RWPE2 (cell line): Measurements from ENCODE around the gene TAF11L14.
"Not testable (repeated sequence)": the region's sequence is repeated elsewhere in the genome, so short reads cannot be mapped to it uniquely, and the experiment has no call there.

Experiments used
- ATAC-seq: fragments of 200-7000 bp; cut with Tn5 transposase; 3 replicates; pipeline ENCODE4 v1.9.1; 2021; ENCODE audit warnings: low read depth
- DNase-seq: peaks from one replicate; pipeline ENCODE4 v3.0.0-alpha.2; 2020; ENCODE audit warnings: low spot score
- H3K27ac ChIP-seq: fragments of 450-650 bp; 2 replicates; pipeline ENCODE4 v1.5.1; 2017; ENCODE audit warnings: mild to moderate bottlenecking; ENCODE audit not compliant: poor library complexity, severe bottlenecking
- H3K27me3 ChIP-seq: fragments of 250-450 bp; sonication (Bioruptor Pico); 2 replicates; pipeline ENCODE4 v1.5.1; 2021; ENCODE audit warnings: mild to moderate bottlenecking, moderate library complexity; ENCODE audit not compliant: insufficient read depth, poor library complexity, severe bottlenecking
- H3K36me3 ChIP-seq: fragments of 250-450 bp; sonication (Bioruptor Pico); 2 replicates; pipeline ENCODE4 v1.5.1; 2020; ENCODE audit warnings: low read depth, mild to moderate bottlenecking, moderate library complexity
- H3K4me1 ChIP-seq: fragments of 250-450 bp; sonication (Bioruptor Pico); 2 replicates; pipeline ENCODE4 v1.5.1; 2021; ENCODE audit warnings: mild to moderate bottlenecking, moderate library complexity; ENCODE audit not compliant: insufficient read depth, poor library complexity, severe bottlenecking
- H3K4me3 ChIP-seq: fragments of 250-450 bp; sonication (Bioruptor Pico); 2 replicates; pipeline ENCODE4 v1.5.1; 2021; ENCODE audit warnings: mild to moderate bottlenecking, moderate library complexity; ENCODE audit not compliant: severe bottlenecking
- H3K9me3 ChIP-seq: fragments of 250-450 bp; sonication (Bioruptor Pico); 2 replicates; pipeline ENCODE4 v1.5.1; 2021; ENCODE audit warnings: mild to moderate bottlenecking, moderate library complexity; ENCODE audit not compliant: severe bottlenecking
- CTCF ChIP-seq: fragments of 450-650 bp; IDR thresholded peaks from one replicate; pipeline ENCODE4 v1.5.1; 2017; ENCODE audit warnings: mild to moderate bottlenecking, moderate library complexity; ENCODE audit not compliant: poor library complexity, severe bottlenecking

Gene TAF11L14

GRCh38 chr5:17614872-17615605 is 19.2 kb upstream of the TAF11L14 start:
- no peaks in the 10 kb centered on the region for H3K4me1 ChIP-seq
- no peak overlapping the region for H3K4me3 ChIP-seq
- no peak overlapping the region for H3K27ac ChIP-seq
- TF ChIP-seq CTCF: no peak
- ATAC-seq (no peak), DNase-seq (no peak)
- H3K9me3 ChIP-seq: no peaks in the 10 kb centered on the region
- H3K27me3 ChIP-seq: no peaks in the 10 kb centered on the region
- no peaks in the 10 kb centered on the region for H3K36me3 ChIP-seq

- TF ChIP-seq CTCF: no peak
- no peaks in the 10 kb centered on the region for H3K4me1 ChIP-seq
- no peak overlapping the region for H3K4me3 ChIP-seq
- DNase-seq: no peak
- no peaks in the 10 kb centered on the region for H3K27me3 ChIP-seq
- H3K9me3 ChIP-seq: no peaks in the 10 kb centered on the region
- no peak overlapping the region for H3K27ac ChIP-seq
- no peak for ATAC-seq
- no peaks in the 10 kb centered on the region for H3K36me3 ChIP-seq
Measured at GRCh38 chr5:17619354-17619753, 14.9 kb upstream of the TAF11L14 start.

- Histone ChIP-seq H3K4me3 (no peak overlapping the region), H3K4me1 (no peaks in the 10 kb centered on the region), H3K27ac (no peak overlapping the region), H3K27me3 (no peaks in the 10 kb centered on the region), H3K36me3 (no peaks in the 10 kb centered on the region), H3K9me3 (no peaks in the 10 kb centered on the region)
- ATAC-seq (no peak), DNase-seq (no peak)
- no peak for TF ChIP-seq CTCF
Measured at GRCh38 chr5:17620627-17621026, 13.6 kb upstream of the TAF11L14 start.

- TF ChIP-seq CTCF: no peak
- H3K9me3 ChIP-seq: no peaks in the 10 kb centered on the region
- no peaks in the 10 kb centered on the region for H3K4me1 ChIP-seq
- no peak overlapping the region for H3K4me3 ChIP-seq
- DNase-seq (no peak), ATAC-seq (no peak)
- no peaks in the 10 kb centered on the region for H3K27me3 ChIP-seq
- no peak overlapping the region for H3K27ac ChIP-seq
- H3K36me3 ChIP-seq: no peaks in the 10 kb centered on the region
Measured at GRCh38 chr5:17625686-17626085, 8.6 kb upstream of the TAF11L14 start.

DNA sequence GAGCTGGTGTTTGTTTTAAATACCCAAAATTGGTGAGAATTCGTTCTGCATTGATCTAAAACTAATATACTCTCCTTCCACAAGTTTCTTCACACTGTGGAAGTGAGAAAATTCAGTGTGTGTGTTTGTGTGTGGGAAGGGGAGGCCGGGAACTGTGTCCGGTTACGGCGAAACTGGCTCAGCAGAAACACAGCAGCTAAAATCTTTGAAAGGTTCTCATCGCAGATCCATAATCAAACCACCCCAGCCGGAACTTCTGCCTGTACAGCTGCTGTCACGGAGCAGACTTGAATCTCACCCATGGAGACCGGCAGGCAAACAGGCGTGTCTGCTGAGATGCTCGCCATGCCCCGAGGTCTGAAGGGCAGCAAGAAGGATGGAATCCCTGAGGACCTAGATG is 2.5 kb upstream of the TAF11L14 start, which contains the start of gene TAF11L13:
TSS of gene TAF11L13 (plus strand) at position 301 of the 400 bp plus-strand sequence.
- not testable (repeated sequence) for DNase-seq, H3K4me1 ChIP-seq, ATAC-seq, H3K9me3 ChIP-seq, H3K36me3 ChIP-seq, H3K27me3 ChIP-seq, H3K4me3 ChIP-seq, H3K27ac ChIP-seq

DNA sequence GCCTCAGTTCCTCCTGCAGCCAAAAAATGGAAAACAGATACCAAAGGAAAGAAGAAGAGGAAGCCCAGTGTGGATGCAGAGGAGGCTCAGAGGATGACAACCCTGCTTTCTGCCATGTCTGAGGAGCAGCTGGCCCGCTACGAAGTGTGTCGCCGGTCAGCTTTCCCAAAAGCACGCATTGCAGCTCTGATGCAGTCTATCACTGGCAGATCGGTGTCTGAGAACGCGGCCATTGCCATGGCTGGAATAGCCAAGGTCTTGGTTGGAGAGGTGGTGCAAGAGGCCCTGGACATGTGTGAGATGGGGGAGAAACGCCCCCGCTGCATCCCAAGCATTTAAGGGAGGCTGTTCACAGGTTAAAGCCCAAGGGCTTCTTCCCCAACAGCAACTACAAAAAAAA is 15.0 kb downstream of the TAF11L14 start:
- not testable (repeated sequence) for H3K4me1 ChIP-seq, H3K27ac ChIP-seq, H3K36me3 ChIP-seq, H3K9me3 ChIP-seq, DNase-seq, H3K4me3 ChIP-seq, H3K27me3 ChIP-seq, ATAC-seq

DNA sequence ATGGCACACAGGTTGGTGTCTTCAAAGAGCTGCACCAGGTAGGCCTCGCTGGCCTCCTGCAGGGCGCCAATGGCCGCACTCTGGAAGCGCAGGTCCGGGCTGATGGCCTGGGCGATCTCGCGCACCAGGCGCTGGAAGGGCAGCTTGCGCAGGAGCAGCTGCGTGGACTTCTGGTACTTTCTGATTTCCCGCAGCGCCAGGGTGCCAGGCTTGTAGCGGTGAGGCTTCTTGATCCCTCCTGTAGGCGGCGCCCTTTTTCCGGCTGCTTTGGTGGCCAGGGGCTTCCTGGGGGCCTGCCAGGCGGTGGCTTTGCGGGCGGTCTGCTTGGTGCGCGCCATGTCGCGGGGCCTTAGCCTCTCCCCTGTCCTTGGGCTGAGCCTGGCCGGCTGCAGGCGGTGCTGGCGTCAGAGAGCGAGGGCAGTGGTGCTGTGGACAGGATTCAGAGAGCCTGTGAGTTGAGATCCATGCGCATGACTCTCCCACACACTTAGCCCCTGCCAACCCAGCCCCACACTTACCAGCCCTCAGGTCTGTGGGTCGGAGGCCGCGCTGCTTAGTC is 21.0 kb downstream of the TAF11L14 start:
- H3K27me3 ChIP-seq, H3K4me1 ChIP-seq, H3K9me3 ChIP-seq, H3K36me3 ChIP-seq, ATAC-seq, H3K27ac ChIP-seq, DNase-seq, H3K4me3 ChIP-seq: not testable (repeated sequence)
